Measurements from ENCODE around the gene USP15.
A peak's percentile ranks its signal among the peaks of the same experiment; 100 is the strongest.

The USP15 gene

GRCh38 chr12:62259993-62260732 lies at the start of gene USP15:
USP15 (plus strand) TSS chr12:62260404; CDS start chr12:62260415, 11 bp downstream.
- DNase-seq: peak; percentile 99

- peak; percentile 75 for DNase-seq
These were observed 49.8 kb upstream of the USP15 start for GRCh38 chr12:62210422-62210821.

DNA sequence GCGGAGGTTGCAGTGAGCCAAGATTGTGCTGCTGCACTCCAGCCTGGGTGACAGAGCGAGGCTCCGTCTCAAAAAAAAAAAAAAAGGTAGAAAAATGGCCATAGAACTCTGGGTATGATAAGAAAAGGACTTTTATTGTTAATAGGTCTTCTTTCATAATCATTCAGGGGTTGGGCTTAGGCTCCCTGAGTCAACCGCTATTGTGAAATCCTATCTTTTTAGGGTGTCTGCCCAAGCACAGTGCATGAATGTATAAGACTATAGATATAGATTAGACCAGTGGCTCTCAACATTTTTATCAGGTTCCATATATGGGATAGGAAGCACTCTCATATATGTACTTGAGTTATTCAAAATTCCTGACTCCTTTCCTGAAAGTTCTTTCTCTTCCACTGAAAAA lies 48.7 kb upstream of the USP15 start:
- DNase-seq: no peak

GRCh38 chr12:62214846-62215245 lies 45.4 kb upstream of the USP15 start:
- no peak for DNase-seq

GRCh38 chr12:62215506-62215905 lies 44.7 kb upstream of the USP15 start:
- no peak for DNase-seq

GRCh38 chr12:62217466-62218194 lies 42.6 kb upstream of the USP15 start:
- no peak for DNase-seq

GRCh38 chr12:62221107-62221506 lies 39.1 kb upstream of the USP15 start:
- DNase-seq: no peak

- DNase-seq: no peak
These were observed 35.6 kb upstream of the USP15 start for GRCh38 chr12:62224601-62225000.

DNA sequence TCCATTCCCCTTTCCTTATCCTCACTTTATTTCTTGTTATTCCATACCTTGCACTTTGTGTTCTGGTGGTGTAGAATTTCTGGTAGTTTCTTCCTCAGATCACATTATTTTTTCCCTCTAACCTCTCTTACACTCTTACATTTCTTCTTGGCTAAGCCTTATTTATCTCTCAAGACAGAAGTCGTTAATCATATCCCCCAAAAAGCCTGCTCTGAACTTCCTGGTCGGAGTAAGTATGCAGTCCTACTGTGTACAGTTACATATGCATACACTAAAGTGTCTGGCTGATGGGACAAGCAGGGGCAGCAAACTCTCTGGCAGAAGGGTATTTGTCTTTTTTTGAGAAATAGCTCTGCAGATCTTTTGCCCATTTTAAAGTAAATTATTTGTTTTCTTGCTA lies 33.1 kb upstream of the USP15 start:
- DNase-seq: no peak

DNA sequence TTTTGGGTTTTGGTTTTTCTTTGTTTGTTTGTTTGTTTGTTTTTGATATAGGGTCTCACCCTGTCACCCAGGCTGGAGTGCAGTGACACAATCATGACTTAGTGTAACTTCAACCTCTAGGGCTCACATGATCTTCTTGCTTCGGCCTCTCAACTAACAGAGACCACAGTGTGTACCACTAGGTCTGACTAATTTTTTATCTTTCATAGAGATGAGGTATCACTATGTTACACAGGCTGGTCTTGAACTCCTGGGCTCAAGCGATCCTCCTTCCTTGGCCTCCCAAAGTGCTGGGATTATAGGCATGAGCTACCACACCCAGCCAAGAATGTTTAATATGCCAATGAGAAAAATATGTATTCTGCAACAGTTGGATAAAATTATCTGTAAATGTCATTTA lies 29.6 kb upstream of the USP15 start:
- DNase-seq: no peak

DNA sequence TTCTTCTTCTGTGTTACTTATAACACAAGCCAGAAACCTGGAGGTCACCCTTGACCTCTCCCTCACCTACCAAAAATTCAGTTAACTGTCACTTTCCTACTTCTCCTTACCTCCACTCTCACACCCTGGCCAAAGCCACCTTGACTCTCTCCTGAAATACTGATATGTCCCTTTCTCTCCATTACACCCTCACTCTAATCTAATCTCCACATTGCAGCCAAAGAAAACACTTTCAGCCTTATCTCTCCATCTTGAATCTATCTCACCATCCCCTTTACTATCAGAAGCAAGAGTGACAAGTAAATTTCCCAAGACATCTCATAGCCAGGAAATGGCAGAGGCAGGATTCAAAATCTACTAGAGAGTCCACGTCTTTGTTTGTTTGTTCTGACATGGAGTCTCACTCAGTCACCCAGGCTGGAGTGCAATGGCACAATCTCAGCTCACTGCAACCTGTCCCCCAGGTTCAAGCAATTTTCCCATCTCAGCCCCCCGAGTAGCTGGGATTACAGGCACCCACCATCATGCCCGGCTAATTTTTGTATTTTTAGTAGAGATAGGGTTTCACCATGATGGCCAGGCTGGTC lies 28.0 kb upstream of the USP15 start:
- no peak for DNase-seq

GRCh38 chr12:62233805-62234204 lies 26.4 kb upstream of the USP15 start:
- no peak for DNase-seq

DNA sequence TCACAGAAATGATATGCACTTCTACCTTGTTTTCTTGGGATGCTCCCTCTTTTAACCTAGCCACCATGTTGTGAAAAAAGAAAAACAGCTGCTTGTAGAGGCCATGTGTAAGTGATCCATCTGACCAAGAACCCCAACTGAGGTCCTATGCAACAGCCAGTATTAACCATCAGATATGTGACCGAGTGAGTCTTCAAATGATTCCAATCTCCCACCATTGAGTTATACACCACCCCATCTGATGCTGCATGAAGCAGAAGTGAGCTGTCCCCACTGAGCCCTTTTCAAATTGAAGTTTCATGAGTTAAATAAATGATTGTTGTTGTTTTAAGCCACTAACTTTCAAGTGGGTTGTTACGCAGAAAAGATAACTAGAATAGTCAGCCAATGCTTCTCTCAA lies 20.6 kb upstream of the USP15 start:
- no peak for DNase-seq

GRCh38 chr12:62247281-62248045 lies 12.7 kb upstream of the USP15 start:
- no peak for DNase-seq

- no peak for DNase-seq
These were observed 11.3 kb upstream of the USP15 start for GRCh38 chr12:62248873-62249272.

DNA sequence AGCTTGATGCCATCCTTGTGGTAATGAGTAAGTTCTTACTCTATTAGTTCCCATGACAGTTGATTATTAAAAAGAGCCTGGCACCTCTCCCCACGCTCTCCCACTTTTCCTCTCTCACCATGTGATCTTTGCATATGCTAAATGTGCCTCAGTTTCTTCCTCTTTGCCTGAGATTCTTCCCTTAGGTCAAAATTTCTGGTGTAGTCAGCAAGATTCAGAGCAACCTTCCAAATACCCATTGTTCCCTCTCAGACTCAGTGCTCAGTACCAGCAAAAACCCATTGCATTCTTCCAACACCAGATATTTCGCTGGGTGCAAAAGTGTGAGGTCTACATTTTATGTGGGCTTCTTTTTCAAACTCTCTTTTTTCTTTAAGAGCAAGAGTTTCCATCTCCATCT lies 10.8 kb upstream of the USP15 start:
- no peak for DNase-seq

DNA sequence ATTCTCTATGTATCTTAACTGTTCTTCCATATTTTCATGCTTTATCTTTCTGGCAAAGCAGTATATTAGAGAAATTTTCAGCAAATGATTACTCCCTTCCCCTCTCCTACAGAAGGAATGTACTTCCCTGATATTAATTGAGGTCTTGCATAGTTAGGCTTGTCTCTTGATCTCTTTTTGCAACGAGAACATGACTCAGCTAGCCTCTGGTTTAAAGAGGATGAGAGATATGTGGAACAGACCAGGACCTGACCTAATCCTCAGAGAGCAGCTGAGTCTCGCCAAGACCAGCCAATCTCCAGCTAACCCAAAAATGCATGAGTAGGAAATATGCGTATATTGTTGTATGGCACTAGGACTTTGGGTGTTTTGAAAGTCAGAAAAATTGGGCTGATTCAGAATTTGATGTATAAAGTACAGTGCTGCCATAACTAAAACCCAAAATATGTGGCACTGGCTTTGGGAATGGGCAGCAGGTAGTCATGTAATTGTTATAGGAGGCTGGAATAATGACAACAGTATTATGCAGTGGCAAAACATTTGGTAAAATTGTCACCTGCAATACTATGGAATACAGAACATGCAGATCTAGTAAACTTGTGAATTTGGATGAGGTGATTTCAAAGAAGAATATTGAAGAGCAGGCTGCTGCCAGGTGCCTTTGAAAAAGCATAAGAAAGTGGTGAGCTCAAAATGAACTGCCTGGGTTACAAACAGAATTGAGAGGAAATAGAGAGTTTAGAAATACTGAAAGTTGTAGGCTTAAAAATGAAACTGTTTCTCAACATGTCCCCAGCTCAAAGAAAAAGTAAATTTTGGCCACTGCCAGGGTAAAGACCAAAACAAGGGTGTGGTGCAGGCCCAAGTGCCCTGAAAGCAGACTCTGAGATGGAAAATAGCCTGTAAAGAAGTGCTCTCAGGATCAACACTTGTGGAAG lies 9.3 kb upstream of the USP15 start:
- no peak for DNase-seq

GRCh38 chr12:62251609-62251958 lies 8.6 kb upstream of the USP15 start:
- DNase-seq: no peak

- no peak for DNase-seq
These were observed 7.6 kb upstream of the USP15 start for GRCh38 chr12:62252576-62252975.

DNA sequence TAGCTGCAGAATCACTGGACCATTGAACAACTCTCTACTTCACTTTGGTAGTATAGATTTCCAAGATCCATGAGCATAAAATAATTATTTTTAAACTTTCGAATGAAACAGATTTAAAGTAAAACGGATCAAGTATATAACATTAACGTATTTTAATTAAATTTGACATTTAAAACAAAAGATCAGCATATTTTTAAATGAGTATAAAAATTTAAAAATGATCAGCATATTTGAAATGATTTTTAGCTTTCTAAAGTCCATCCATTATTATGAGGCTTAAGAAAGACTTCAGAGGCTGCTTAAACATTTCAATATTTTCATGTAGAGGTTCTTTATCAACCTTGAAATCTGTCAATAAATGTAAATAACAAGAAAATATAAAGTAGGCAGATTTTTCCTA lies 5.2 kb upstream of the USP15 start:
- no peak for DNase-seq

GRCh38 chr12:62256408-62257096 lies 3.7 kb upstream of the USP15 start:
- DNase-seq: peak; percentile 82

DNA sequence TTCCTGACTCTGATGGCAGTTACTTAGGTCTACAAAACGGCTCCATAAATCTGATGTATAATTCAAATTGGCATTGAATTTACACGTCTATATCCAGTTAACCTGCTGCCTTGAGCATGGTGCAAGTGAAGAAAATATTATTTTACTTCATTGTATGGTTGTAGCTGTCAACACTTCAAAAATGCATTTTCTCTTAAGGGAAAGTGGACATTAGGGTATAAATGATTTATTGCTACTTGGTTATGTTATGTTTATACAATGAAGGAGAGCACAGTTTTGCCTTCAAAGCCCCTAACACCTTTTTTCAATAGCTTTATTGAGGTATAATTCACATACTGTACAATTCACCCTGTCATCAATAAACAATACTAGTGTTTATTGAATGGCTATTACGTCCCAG lies 2.0 kb upstream of the USP15 start:
- no peak for DNase-seq

All from activated effector memory CD4-positive, alpha-beta T cell treated with anti-CD3 and anti-CD28 coated beads, Interleukin-2, amount 50 U/mL, for 16 hours (primary cell).